Gastroesophageal sphincter (tissue), 3 donors: ENCODE measurements around the gene CC2D1A.

ENCODE experiments used
- CTCF ChIP-seq, 4 experiments: fragments of 200-600 bp in 2 of 4; fragments of 450-650 bp in 2 of 4; sonication (generic) in 1 of 4; IDR thresholded peaks; one replicate each; pipeline ENCODE4 v1.5.1; 2017 to 2019; ENCODE audit warnings: antibody characterized with exemption in 4 of 4, mild to moderate bottlenecking in 2 of 4, moderate library complexity in 2 of 4
- POLR2A ChIP-seq, 2 donors: fragments of 450-650 bp; IDR thresholded peaks; one replicate each; pipeline ENCODE4 v1.6.1; 2017; ENCODE audit warnings: antibody characterized with exemption in 2 of 2, mild to moderate bottlenecking in 2 of 2, moderate library complexity in 1 of 2

GRCh38 chr19:13870873-13871272 is 35.1 kb upstream of the CC2D1A start:
- no peak for TF ChIP-seq CTCF (IDR thresholded peaks at IDR 0.05)
- TF ChIP-seq POLR2A (IDR thresholded peaks at IDR 0.05) = no peak
